Sigmoid colon (tissue), 4 donors: Measurements from ENCODE around the gene APBA3.
A peak's percentile ranks its signal among the peaks of the same experiment; 100 is the strongest.

ENCODE experiments used
- EP300 ChIP-seq, 4 donors: sonication (generic); formaldehyde crosslinking; IDR thresholded peaks; one replicate each; pipeline ENCODE4 v1.6.1; 2017; ENCODE audit warnings: antibody characterized with exemption in 4 of 4
- TF ChIP-seq, protein P1 (sequence below), 4 experiments: fragments of 450-650 bp in 3 of 4; fragments of 200-600 bp in 1 of 4; IDR thresholded peaks; one replicate each; pipeline ENCODE4 v1.5.1; 2016 to 2019; ENCODE audit warnings: antibody characterized with exemption in 4 of 4, mild to moderate bottlenecking in 3 of 4, moderate library complexity in 2 of 4

GRCh38 chr19:3761382-3762129 lies at the start of gene APBA3:
- no peak for TF ChIP-seq EP300 (IDR thresholded peaks at IDR 0.05)
- TF ChIP-seq, protein P1, sequence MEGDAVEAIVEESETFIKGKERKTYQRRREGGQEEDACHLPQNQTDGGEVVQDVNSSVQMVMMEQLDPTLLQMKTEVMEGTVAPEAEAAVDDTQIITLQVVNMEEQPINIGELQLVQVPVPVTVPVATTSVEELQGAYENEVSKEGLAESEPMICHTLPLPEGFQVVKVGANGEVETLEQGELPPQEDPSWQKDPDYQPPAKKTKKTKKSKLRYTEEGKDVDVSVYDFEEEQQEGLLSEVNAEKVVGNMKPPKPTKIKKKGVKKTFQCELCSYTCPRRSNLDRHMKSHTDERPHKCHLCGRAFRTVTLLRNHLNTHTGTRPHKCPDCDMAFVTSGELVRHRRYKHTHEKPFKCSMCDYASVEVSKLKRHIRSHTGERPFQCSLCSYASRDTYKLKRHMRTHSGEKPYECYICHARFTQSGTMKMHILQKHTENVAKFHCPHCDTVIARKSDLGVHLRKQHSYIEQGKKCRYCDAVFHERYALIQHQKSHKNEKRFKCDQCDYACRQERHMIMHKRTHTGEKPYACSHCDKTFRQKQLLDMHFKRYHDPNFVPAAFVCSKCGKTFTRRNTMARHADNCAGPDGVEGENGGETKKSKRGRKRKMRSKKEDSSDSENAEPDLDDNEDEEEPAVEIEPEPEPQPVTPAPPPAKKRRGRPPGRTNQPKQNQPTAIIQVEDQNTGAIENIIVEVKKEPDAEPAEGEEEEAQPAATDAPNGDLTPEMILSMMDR (IDR thresholded peaks at IDR 0.05) = peak; percentile 53 to 75 (median 60)
